ENCODE data around the gene RGS10.
"Not testable (repeated sequence)": the region's sequence is repeated elsewhere in the genome, so short reads cannot be mapped to it uniquely, and the experiment has no call there.

Gene RGS10, protein sequence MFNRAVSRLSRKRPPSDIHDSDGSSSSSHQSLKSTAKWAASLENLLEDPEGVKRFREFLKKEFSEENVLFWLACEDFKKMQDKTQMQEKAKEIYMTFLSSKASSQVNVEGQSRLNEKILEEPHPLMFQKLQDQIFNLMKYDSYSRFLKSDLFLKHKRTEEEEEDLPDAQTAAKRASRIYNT

DNA sequence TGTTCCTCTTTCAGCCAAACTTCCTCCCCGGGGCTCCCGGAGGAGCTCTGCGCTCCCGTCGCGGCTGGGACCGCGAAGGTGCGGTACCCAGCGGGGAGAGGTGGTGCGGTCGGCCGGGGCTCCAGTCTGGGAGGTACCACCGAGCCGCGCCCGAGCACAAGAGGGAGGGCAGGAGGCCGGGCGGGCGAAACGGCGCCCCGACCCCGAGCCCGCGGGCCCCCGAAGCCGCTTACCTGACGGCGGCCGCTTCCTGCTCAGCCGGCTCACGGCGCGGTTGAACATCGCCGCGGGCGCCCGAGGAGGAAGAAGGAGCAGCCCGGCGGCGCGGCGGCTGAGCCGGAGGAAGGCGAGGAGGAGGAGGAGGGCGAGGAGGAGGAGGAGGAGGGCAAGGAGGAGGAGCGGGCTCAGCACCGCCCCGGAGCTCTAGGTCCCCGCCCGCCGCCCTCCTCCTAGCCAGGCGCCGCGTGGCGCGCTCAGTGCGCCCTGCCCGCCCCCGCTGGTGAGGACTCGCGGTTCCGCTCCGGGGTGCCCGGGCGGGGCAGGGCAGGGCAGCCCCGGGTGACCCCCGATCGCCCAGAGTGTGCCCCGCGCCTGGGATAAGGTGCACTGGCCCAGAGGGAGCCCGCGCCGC, at the start of gene RGS10:
Gene RGS10 (minus strand): TSS at position 363 of the 631 bp plus-strand sequence. CDS start 81 bp downstream, at position 282.
- DNase-seq (ENCODE audit: low spot score), result peak; percentile 91

DNA sequence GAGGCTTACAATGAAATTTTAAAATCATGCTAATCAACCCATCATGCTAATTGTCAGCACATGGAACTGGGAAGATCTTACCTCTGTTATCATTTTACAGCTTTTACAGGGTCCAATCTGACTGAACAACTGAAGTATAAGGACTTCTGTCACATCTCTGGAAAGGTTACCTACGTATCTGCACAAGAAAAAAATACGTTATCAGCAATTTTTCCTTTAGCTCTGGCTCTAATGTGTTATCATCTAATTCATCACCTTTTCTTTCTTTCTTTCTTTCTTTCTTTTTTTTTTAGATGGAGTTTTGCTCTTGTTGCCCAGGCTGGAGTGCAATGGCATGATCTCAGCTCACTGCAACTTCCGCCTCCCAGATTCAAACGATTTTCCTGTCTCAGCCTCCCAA, 45.6 kb upstream of the RGS10 start:
- DNase-seq (ENCODE audit: low spot score), result no peak

DNA sequence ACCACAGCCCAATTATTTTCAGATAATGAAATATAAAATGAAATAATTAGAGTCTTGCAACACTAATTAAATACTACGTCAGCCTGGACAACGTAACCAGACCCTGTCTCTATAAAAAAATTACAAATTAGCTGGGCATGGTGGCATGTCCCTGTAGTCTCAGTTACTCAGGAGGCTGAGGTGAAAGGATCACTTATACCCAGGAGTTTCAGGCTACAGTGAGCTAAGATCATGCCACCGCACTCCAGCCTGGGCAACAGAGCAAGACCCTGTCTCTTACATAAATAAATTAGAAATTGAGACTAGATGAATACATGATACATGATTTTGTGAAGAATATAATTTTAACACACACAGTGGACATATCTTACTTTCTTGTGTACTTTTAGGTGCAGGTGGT, 35.8 kb upstream of the RGS10 start:
- no peak for DNase-seq (ENCODE audit: low spot score)

DNA sequence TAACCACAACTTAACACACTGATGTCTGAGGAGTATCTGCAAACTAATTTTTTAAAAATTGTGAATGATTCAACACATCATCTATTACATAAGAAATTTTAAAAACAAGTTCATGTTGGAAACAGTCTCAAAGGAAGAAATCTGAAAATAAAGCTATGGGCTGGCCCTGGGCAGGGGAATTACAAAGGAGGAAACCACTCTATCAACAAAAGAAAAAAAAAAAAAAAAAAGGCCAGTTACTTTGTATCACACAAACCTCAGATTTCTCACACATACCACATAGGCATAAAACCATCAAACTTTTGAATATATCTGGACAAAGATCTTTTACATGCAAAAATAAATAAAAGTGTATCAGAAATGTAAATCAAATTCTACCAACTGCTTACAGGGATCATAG, 33.5 kb upstream of the RGS10 start:
- DNase-seq (ENCODE audit: low spot score), result no peak

DNA sequence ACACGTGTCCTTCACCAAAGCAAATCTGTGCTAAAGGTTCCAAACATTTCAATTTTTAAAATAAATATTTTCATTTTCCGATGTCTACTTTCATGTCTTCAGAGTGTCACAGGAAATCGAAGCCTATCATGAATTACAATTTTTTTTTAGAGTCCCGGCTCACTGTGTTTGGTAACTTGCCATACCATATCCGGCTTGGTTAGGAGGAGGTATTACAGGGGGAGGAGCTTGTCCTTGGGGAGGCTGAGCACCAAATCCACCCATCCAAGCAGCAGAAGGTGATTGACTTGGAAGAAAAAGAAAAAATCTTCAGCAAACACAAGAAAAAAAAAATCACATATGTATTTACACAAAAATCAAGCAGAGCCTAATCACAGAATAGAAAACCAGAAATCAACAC, 33.0 kb upstream of the RGS10 start:
- peak; percentile 27 for DNase-seq (ENCODE audit: low spot score)

DNA sequence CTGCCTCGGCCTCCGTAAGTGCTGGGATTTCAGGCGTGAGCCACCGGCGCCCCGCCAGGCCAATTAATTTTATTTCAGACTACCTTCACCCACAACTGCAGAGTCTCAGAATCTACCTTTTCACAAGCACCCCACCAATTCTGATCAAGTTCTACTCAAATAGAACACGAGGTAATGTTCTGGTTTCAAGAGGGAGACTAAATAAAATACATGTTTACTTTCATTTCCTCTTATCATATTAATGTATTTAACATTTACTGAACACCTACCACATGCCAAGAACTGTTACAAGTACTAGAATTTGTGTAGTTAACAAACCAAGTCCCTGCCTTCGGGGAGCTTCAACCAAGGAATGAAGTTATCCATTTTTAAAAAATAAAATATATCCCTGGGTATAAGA, 25.5 kb upstream of the RGS10 start:
- DNase-seq (ENCODE audit: low spot score), result no peak

DNA sequence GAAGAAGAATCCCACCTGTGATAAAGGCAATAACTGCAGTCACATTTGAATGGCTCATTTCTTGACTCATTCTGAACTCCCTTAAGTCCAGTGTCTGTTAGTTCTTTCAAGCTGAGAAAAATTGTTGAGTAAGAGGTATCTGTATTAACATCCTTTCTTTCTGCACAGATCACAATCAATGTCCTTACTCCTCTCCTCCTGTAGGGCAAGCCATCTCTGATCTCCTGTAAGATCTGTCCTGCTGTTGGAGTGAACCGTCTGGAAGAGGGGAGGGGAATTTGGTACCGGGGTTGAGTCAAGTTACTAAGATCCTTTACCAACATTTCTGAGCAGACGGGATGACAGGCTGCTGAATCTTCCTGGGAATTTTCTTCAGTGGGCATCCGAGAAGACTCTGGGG, 19.6 kb upstream of the RGS10 start:
- DNase-seq (ENCODE audit: low spot score), result no peak

DNA sequence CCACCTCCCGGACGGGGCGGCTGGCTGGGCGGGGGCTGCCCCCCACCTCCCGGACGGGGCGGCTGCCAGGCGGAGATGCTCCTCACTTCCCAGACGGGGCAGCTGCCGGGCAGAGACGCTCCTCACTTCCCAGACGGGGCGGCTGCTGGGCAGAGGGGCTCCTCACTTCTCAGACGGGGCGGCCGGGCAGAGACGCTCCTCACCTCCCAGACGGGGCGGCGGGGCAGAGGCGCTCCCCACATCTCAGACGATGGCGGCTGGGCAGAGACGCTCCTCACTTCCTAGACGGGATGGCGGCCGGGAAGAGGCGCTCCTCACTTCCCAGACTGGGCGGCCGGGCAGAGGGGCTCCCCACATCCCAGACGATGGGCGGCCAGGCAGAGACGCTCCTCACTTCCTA, 17.0 kb upstream of the RGS10 start:
- DNase-seq (ENCODE audit: low spot score), result not testable (repeated sequence)

DNA sequence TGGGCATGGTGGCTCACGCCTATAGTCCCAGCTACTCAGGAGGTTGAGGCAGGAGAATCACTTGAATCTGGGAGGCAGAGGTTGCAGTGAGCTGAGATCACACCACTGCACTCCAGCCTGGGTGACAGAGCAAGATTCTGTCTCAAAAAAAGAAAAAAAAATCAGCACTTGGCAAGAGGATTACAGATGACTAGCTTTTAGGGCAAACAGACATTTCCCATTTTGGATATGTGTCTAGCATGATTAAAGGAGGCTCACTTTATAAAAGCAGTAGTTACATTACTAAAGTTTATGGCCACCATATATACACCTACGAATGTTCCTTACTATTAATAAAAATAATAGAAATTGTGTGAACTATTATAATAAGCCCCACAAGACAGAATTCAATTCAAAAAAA, 13.6 kb upstream of the RGS10 start:
- not testable (repeated sequence) for DNase-seq (ENCODE audit: low spot score)

DNA sequence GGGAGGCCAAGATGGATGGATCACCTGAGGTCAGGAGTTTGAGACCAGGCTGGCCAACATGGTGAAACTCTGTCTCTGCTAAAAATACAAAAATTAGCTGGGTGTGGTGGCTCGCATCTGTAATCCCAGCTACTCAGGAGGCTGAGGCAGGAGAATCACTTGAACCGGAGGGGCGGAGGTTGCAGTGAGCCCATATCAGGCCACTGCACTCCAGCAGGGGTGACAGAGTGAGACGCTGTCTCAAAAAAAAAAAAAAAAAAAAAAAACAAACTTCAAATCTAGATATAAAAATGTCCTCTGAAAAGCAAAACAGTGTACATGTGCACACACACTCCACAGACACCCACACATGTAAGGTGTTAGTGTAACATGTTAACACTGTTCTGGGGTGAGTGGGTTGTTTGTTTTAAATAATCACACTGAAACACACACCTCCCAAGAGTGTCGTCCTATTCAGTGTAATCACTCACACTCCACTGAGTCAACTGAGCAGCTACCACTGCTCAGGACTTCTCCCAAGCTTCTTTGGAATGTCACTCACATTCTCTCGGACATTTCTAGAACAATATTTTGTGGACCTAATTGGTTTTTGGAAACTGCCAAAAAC, 12.8 kb upstream of the RGS10 start:
- no peak for DNase-seq (ENCODE audit: low spot score)

DNA sequence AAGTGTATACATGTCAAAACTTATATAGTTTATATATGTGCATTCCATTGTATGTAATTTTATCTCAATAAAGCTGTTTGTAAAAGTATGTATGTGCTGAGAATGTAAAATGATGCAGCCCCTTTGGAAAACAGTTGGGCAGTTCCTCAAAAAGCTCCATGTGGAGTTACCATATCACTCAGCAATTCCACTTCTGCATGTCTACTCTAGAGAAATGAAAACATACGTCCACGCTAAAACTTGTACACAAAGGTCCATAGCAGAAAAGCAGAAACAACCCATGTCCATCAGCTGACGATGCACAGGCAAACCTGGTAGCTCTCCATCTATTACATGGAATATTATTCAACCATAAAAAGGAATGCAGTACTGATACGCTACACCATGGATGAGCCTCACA, 8.3 kb upstream of the RGS10 start:
- no peak for DNase-seq (ENCODE audit: low spot score)

DNA sequence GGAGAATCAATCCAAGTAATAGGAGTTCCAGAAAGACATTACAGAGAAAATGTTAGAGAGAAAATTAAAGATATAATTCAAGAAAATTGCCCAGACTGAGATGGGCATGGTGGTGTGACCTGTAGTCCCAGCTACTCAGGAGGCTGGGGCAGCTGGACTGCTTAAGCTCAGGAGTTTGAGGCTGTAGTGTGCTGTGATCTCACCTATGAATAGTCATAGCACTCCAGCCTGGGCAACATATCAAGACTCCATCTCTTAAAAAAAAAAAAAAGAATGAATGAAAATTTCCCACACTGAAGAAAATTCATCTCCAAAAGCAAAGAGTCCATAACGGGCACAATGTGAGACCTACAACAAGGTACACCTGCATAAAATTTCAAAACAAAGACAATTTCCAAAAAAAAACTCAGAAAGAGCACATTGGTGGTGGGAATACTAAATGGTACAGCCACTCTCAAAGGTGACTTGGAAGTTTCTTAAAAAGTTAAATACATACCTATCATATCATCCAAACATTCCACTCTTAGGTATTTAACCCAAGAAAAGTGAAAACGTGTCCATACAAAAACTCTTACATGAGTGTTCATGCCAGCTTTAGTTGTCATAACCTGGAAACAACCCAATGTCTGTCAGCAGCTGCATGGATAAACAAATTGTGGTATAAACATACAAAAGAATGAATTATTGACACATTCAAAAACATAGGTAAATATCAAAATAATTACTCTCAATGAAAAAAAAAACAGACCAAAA, 6.9 kb upstream of the RGS10 start:
- DNase-seq (ENCODE audit: low spot score), result no peak

DNA sequence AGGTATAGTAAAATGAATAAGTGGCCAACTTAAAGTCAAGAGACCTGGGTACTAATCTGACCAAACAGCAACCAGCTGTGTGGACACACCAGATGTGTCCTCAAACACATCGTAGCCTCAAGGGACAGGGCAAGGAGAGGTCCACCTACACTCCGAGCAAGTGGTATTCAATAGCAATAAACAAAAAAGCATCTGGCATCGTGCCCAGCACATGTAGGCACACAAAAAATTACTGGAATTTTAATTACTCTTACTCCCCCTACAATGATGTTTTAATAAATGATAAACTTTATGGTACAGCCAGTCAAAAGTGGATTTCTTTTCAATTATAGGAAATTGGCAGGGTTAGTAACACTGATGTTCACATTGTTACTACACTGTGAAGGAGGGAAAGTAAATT, 3.5 kb upstream of the RGS10 start:
- no peak for DNase-seq (ENCODE audit: low spot score)

DNA sequence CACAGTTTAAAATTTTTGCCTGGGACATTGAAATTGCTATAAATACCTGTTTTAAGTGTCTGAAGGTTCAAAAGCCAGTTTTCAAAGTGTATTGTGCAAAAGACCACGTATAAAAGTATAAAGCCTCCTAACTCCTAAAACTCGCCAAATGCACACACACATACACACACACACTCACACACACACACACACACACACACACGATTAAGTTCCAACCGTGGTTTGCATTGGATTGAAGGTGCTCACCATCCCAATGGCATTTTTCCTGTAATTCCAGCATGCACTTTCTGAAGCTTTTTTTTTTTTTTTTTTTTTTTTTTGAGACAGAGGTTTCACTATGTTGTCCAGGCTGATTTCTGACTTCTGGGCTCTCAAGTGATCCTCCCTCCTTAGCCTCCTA, 2.8 kb upstream of the RGS10 start:
- no peak for DNase-seq (ENCODE audit: low spot score)

DNA sequence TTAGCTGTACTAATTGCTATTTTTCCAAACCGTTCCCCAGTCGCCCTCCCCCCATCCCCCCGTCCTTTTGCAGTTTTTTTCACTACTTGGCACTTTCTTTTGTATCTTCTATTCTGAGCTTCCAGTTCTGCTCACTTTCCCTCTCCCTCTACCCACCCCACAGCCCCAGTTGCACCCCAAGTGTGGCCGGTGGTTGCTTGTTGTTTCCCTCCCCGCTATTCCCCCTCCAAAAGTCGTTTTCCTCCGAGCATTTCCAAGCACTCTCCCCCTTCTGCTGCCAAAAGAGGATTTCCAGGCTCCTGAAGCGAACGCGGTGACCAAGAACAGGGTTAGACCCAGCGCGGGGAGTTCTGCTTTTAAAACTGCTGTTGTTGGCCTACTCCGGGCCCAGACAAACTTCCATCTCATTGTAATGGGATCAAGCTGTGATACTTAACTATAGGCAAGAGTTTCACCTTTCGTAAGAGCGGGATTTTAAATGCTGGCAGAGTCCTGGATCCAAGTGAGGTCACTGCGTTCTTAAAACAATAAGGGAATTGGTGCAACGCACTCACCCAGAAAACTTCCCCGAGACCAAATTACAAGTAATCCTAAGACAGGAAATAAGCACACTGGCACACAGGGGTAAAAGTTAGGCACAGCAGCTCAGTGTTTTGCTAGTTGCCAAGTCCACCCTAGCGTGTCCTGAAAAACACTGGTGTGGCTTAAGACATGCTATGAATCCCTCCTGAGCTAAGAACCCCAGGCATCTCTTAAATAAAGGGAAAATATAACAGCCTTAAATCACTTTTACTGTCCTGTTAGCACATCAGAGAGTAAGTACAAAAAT, 1.5 kb upstream of the RGS10 start:
- DNase-seq (ENCODE audit: low spot score), result no peak

DNA sequence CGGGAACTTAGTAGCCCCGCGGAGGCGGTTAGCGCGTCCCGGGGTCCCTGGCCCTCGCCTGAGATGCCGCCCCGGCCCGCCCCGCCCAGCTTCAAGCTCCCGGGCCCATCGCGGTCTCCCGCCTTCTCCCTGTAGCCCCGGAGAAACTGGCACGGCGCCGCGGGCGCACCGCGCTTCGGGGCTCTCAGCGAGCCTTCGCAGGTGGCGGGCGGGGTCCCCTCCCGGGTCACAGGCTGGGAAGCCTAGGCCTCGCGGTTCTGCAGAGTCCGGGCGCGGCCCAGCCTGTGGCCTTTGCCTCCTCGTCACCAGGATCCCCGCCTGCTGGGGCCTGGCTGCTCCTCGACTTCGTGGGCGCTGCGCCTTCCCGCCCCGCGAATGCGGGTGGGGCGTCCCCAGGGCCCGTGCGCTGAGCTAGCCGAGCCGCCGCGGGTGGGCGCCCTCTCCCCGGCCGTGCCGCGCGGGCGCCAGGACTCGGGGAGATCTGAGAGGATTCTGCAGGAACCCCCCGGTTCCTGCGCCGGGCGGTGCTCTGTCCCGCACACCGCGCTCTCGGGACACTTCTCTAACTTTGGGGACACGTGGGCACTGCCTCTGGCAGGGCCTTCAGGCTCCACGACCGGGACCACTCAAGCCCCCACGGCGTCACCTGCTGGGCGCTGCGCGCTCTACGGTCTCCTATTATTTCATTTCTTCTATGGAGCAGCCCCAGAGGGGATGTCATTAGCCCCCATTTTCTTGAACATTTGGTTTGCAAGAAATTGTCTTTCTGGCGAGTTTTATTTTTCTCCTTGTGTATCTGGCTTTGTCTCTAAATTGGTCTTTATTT, 682 bp upstream of the RGS10 start:
- peak; percentile 63 for DNase-seq (ENCODE audit: low spot score)

DNA sequence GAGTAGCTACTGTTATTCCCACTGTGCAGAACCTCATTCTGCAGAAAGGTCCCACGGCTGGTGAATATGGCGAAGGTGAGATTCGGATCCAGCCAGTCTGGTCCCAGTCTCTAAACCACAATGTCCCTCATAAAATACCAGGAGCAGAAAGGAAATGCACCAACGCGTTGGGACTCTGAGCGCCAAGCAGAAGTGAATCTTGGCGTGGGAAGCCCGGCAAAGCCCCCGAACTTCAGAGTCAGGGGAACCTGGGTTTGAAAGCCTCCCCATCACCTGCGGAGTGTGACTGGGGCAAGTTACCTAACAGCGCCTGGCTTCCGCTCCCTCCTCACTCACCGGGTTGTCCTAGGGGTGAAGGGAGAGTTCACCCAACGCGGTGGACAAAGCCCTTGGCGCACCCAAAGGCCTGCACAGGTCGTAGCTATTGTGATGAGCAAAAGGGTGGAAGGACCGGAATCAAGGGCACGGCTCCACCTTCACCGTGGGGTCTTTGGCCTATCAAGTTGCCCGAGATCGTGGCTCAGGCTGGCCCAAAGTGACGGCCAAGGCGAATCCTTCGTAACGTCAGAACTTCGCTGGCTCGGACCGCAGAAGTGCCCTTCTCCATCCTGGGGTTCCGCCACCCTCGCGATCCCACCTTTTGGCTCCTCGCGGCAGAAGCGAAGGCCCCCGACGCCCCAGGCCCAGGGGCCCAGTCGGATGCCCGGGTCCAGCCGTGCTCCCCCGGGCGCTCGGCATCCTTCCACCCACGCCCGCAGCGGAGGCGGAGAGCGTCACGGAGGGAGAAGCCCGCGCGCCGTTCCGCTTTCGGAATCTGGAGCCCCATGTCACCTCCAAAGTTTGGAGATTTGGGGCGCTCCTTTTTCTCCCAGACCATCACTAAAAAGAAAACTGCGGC, 811 bp downstream of the RGS10 start:
- no peak for DNase-seq (ENCODE audit: low spot score)

DNA sequence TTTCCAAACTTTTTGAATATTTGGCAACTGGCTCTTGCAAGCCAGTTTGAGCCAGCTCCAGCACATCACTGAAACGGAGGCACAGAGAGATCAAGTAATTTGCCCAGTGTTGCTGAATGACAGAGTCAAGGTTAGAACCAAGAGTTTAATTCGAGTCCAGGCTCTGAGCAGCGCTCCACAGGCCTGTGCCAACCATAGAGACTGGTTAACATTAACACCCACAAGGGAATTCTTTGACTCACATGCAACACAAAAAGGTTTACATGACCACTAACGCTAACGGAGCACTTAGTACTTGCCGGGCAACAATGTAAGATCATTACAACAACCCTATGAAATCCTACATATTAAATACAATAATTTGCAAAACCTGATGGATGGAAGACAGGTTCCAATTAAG, 1.5 kb downstream of the RGS10 start:
- no peak for DNase-seq (ENCODE audit: low spot score)

DNA sequence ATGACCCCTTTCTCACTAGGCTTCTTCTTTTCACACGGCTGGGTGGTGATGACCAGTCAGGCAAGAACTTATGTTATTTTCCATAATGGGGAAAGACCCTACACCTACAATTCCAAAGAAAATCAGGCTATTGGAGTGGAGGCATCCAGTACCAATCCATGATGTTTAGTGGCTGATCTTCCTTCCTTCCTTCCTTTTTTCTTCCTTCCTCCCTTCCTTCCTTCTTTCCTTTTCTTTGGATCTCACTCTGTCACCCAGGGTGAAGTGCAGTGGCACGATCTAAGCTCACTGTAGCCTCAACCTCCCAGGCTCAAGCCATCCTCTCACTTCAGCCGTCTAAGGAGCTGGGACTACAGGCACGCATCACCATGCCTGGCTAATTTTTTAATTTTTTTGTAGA, 2.5 kb downstream of the RGS10 start:
- no peak for DNase-seq (ENCODE audit: low spot score)

DNA sequence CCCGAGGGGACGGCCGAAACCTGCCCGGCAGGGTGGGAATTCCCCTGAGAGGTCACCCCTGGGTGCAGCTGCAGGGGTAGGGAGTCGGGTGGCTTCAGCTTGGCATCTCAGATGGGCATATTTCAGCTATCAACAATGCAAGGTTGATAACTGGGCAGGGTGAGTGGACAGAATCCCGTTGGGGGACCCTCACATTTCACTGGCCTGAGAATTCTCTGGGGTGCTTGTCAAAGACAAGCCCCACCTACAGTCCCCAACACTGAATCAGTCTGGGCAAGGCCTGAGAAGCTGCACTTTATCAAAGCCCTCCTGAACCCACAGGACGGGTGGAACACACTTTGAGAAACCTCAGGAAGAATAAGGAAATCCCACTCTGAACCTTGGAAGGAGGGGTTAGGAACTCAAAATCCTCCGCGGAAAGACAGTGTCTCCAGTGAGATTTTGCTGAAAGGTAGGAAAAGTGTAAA, 3.1 kb downstream of the RGS10 start:
- no peak for DNase-seq (ENCODE audit: low spot score)

Data from activated CD4-positive, alpha-beta T cell treated with anti-CD3 and anti-CD28 coated beads, Interleukin-2, Interleukin-4, amounts not matched to agents 100 ng/mL and 50 ng/mL, durations not matched to agents 16 hours and 8 hours (primary cell).